ENCODE measurements around the gene PTPRG. TPM values are rescaled to one million over a fixed set of nuclear protein-coding genes. Genes with fewer than 3 reads are reported as not detected.
A peak's percentile ranks its signal among the peaks of the same experiment; 100 is the strongest.

PTPRG gene
- total RNA-seq, 4 donors from 2014 or later: 51.9 to 56.8 (median 54.4) TPM

DNA sequence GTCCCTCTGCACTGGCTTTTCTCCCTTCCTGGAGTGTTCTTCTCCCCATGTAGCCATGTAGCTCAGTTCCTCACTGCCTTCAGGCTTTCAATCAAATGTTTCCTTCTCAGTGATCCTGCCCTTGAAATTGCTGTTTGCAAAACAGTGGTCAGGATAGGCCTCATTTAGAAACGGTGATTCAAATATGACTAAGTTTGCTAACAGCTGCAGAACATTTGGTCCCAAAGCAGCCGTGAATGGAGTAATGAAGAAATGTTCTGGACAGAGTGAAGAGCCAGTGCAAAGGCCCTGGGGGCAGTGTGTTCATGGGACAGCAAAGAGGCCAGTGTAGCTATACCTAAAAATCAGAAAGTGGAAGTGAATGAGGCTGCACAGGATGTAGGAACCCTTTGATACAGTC, 588.6 kb downstream of the PTPRG start:
- Histone ChIP-seq H3K4me3 (no peak overlapping the region), H3K27ac (replicated peaks in 1 of 4) (peak overlapping the region in 3 of 4 donors; percentile 8 to 47 (median 20)), H3K4me1 (peaks cover 0 to 20% (median 9%) of the 10 kb centered on the region in 4 donors), H3K27me3 (no peaks in the 10 kb centered on the region), H3K9me3 (no peaks in the 10 kb centered on the region), H3K36me3 (no peaks in the 10 kb centered on the region)
- DNase-seq (ENCODE audit: extremely low spot score): no peak
- WGBS: 72% methylated on average over 2 of the region's 2 CpGs
- TF ChIP-seq, protein P1, sequence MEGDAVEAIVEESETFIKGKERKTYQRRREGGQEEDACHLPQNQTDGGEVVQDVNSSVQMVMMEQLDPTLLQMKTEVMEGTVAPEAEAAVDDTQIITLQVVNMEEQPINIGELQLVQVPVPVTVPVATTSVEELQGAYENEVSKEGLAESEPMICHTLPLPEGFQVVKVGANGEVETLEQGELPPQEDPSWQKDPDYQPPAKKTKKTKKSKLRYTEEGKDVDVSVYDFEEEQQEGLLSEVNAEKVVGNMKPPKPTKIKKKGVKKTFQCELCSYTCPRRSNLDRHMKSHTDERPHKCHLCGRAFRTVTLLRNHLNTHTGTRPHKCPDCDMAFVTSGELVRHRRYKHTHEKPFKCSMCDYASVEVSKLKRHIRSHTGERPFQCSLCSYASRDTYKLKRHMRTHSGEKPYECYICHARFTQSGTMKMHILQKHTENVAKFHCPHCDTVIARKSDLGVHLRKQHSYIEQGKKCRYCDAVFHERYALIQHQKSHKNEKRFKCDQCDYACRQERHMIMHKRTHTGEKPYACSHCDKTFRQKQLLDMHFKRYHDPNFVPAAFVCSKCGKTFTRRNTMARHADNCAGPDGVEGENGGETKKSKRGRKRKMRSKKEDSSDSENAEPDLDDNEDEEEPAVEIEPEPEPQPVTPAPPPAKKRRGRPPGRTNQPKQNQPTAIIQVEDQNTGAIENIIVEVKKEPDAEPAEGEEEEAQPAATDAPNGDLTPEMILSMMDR (IDR thresholded peaks at IDR 0.05): no peak
- TF ChIP-seq POLR2AphosphoS5 (IDR thresholded peaks at IDR 0.05): peak in 1 of 2 donors; percentile 54
- intact Hi-C loops (cut with DNase I): no loop called here

GRCh38 chr3:62151591-62151990, 590.2 kb downstream of the PTPRG start:
- no peak for DNase-seq (ENCODE audit: extremely low spot score)
- H3K9me3 ChIP-seq: no peaks in the 10 kb centered on the region
- H3K27me3 ChIP-seq: no peaks in the 10 kb centered on the region
- TF ChIP-seq, protein P1 (IDR thresholded peaks at IDR 0.05): no peak
- no peak for TF ChIP-seq POLR2A (IDR thresholded peaks at IDR 0.05; ENCODE audit: low read depth)
- no peak for TF ChIP-seq EP300 (IDR thresholded peaks at IDR 0.05)
- no peak for TF ChIP-seq POLR2AphosphoS5 (IDR thresholded peaks at IDR 0.05)
- intact Hi-C loops (cut with DNase I): no loop called here
- no peak overlapping the region for H3K27ac ChIP-seq (replicated peaks in 1 of 4)
- no peaks in the 10 kb centered on the region for H3K36me3 ChIP-seq
- WGBS: 80% methylated on average over 1 of the region's 1 CpG
- no peak overlapping the region for H3K4me3 ChIP-seq
- H3K4me1 ChIP-seq: peaks cover 0 to 20% (median 9%) of the 10 kb centered on the region in 4 donors

- peaks cover 4 to 24% (median 13%) of the 10 kb centered on the region in 4 donors for H3K4me1 ChIP-seq
- WGBS: 88% methylated on average over 1 of the region's 1 CpG
- peaks cover 0 to 6% (median 3%) of the 10 kb centered on the region in 4 donors for H3K36me3 ChIP-seq
- H3K27me3 ChIP-seq: no peaks in the 10 kb centered on the region
- no peak for DNase-seq (ENCODE audit: extremely low spot score)
- no peaks in the 10 kb centered on the region for H3K9me3 ChIP-seq
- TF ChIP-seq EP300 (IDR thresholded peaks at IDR 0.05) (no peak), POLR2AphosphoS5 (IDR thresholded peaks at IDR 0.05) (no peak), POLR2A (IDR thresholded peaks at IDR 0.05; ENCODE audit: low read depth) (no peak)
- TF ChIP-seq, protein P1 (IDR thresholded peaks at IDR 0.05): no peak
- H3K4me3 ChIP-seq: no peak overlapping the region
- intact Hi-C loops (cut with DNase I): no loop called here
- no peak overlapping the region for H3K27ac ChIP-seq (replicated peaks in 1 of 4)
Observed at GRCh38 chr3:62153231-62153630, 591.9 kb downstream of the PTPRG start.

- Histone ChIP-seq H3K4me1 (peaks cover 18 to 38% (median 26%) of the 10 kb centered on the region in 4 donors), H3K4me3 (no peak overlapping the region), H3K27me3 (no peaks in the 10 kb centered on the region), H3K27ac (replicated peaks in 1 of 4) (no peak overlapping the region), H3K36me3 (peaks cover 0 to 6% (median 3%) of the 10 kb centered on the region in 4 donors), H3K9me3 (no peaks in the 10 kb centered on the region)
- TF ChIP-seq POLR2AphosphoS5 (IDR thresholded peaks at IDR 0.05) (no peak), POLR2A (IDR thresholded peaks at IDR 0.05; ENCODE audit: low read depth) (no peak), EP300 (IDR thresholded peaks at IDR 0.05) (no peak)
- TF ChIP-seq, protein P1 (IDR thresholded peaks at IDR 0.05): no peak
- WGBS: 81% methylated on average over 13 of the region's 13 CpGs
- intact Hi-C loops (cut with DNase I): no loop called here
- DNase-seq (ENCODE audit: extremely low spot score): no peak
Observed at GRCh38 chr3:62154457-62155148, 593.2 kb downstream of the PTPRG start.

All from esophagus muscularis mucosa (tissue), 4 donors.